OCI-LY7 (cell line): Measurements from ENCODE around the gene HEPN1. TPM values are rescaled to one million over a fixed set of nuclear protein-coding genes. Genes with fewer than 3 reads are reported as not detected.

Experiments used
- BruUV-seq: library from RNA; stranded (reverse); fragments of 400-500 nt; replicated peaks from 2 replicates; lab custom pipeline; 2021; lab: Mats Ljungman, UMichigan
- CTCF ChIA-PET: fragments of 300-600 bp; sonication (Branson Sonifier 250); formaldehyde crosslinking; loops from one replicate; lab custom pipeline; 2022; ENCODE audit warnings: antibody characterized with exemption; ENCODE audit not compliant: unreplicated experiment; lab: Charles Lee
- POLR2A ChIA-PET: fragments of 300-600 bp; sonication (Branson Sonifier 250); formaldehyde crosslinking; loops from one replicate; lab custom pipeline; 2022; ENCODE audit warnings: antibody characterized with exemption; lab: Charles Lee
- DNase-seq: peaks from one replicate; pipeline ENCODE4 v3.0.0-alpha.2; 2015; ENCODE audit warnings: low spot score
- H2AFZ ChIP-seq: fragments of 200-600 bp; sonication (generic), shearing (Covaris generic); 2 replicates; pipeline ENCODE4 v1.6.1; 2014; ENCODE audit warnings: mild to moderate bottlenecking, antibody characterized with exemption, low read length, moderate library complexity
- H3K27ac ChIP-seq: fragments of 200-600 bp; sonication (generic); 2 replicates; pipeline ENCODE4 v1.5.1; 2014; ENCODE audit warnings: mixed run types, low read depth, mild to moderate bottlenecking, moderate library complexity, low read length, inconsistent platforms; ENCODE audit not compliant: poor library complexity, severe bottlenecking
- H3K36me3 ChIP-seq: fragments of 200-600 bp; sonication (generic); 2 replicates; pipeline ENCODE4 v1.6.1; 2014; ENCODE audit warnings: mild to moderate bottlenecking, antibody characterized with exemption, low read length, moderate library complexity, mixed read lengths; ENCODE audit not compliant: insufficient read depth
- H3K4me1 ChIP-seq: fragments of 200-600 bp; sonication (generic); 2 replicates; pipeline ENCODE4 v1.5.1; 2014; ENCODE audit warnings: mild to moderate bottlenecking, low read length; ENCODE audit not compliant: insufficient read depth, poor library complexity, severe bottlenecking
- H3K4me2 ChIP-seq: fragments of 200-600 bp; sonication (generic); 2 replicates; pipeline ENCODE4 v1.6.1; 2014; ENCODE audit warnings: mild to moderate bottlenecking, low read length
- H3K4me3 ChIP-seq: fragments of 200-600 bp; sonication (generic); 2 replicates; pipeline ENCODE4 v1.5.1; 2014; ENCODE audit warnings: mild to moderate bottlenecking, low read depth, low read length; ENCODE audit not compliant: poor library complexity, severe bottlenecking
- H3K79me2 ChIP-seq: fragments of 200-600 bp; sonication (generic); 2 replicates; pipeline ENCODE4 v1.6.1; 2016; ENCODE audit warnings: low read depth, mild to moderate bottlenecking, low read length, moderate library complexity, mixed read lengths; ENCODE audit not compliant: insufficient read depth
- H3K9me2 ChIP-seq: fragments of 200-600 bp; sonication (generic); 2 replicates; pipeline ENCODE4 v1.6.1; 2016; ENCODE audit warnings: mild to moderate bottlenecking, low read length, mixed read lengths; ENCODE audit not compliant: insufficient read depth
- H3K9me3 ChIP-seq: fragments of 200-600 bp; sonication (generic); 2 replicates; pipeline ENCODE4 v1.6.1; 2014; ENCODE audit warnings: mild to moderate bottlenecking, mixed run types, low read length, mixed read lengths
- H4K20me1 ChIP-seq: fragments of 200-600 bp; sonication (generic); 2 replicates; pipeline ENCODE4 v1.6.1; 2014; ENCODE audit warnings: mild to moderate bottlenecking, antibody characterized with exemption, low read length, moderate library complexity, mixed read lengths; ENCODE audit not compliant: insufficient read depth
- CTCF ChIP-seq: fragments of 200-600 bp; sonication (generic); conservative IDR thresholded peaks from 2 replicates; pipeline ENCODE4 v1.5.1; 2014; ENCODE audit warnings: mild to moderate bottlenecking, antibody characterized with exemption, low read length, moderate library complexity, mixed read lengths
- EZH2phosphoT487 ChIP-seq: fragments of 200-600 bp; sonication (generic); IDR thresholded peaks from 2 replicates; pipeline ENCODE4 v1.6.1; 2018; ENCODE audit warnings: low read depth, borderline replicate concordance, mild to moderate bottlenecking, mixed run types, antibody characterized with exemption, low read length, moderate library complexity, mixed read lengths
- intact Hi-C: fragments of 100-400 bp; cut with micrococcal nuclease; formaldehyde crosslinking; loops from one replicate; pipeline ENCODE4 v1.10.0; 2022; ENCODE audit not compliant: unreplicated experiment
- total RNA-seq, 2 experiments: library from RNA; depleted of rRNA in 1 of 2; stranded (reverse); fragments of >200 nt in 1 of 2; shearing (Covaris generic) in 1 of 2; gene quantifications; 2 replicates each; pipeline ENCODE4 v1.2.3, GENCODE V29; 2014 to 2022

Gene HEPN1
- total RNA-seq, 2 experiments from 2014 or later, result not detected

GRCh38 chr11:124879493-124880289 lies 39.4 kb upstream of the HEPN1 start:
- Histone ChIP-seq H3K4me1 (no peaks in the 10 kb centered on the region), H3K79me2 (no peaks in the 10 kb centered on the region), H3K36me3 (no peaks in the 10 kb centered on the region), H3K27ac (no peak overlapping the region), H2AFZ (no peak overlapping the region), H4K20me1 (no peaks in the 10 kb centered on the region), H3K4me3 (no peak overlapping the region), H3K9me2 (no peaks in the 10 kb centered on the region), H3K9me3 (no peaks in the 10 kb centered on the region), H3K4me2 (no peak overlapping the region)
- DNase-seq, result no peak
- BruUV-seq, result no TSS peak
- no peak for TF ChIP-seq CTCF
- TF ChIP-seq EZH2phosphoT487, result no peak
- intact Hi-C loops, result no loop called here
- ChIA-PET POLR2A (interaction anchor here (0.6 kb wide), 1 partner anchor 18 kb away, joined by 4 read pairs; the partner anchor contains the start of gene ROBO4), CTCF (no interaction called here)

GRCh38 chr11:124880290-124880611 lies 38.8 kb upstream of the HEPN1 start:
- Histone ChIP-seq H3K27ac (no peak overlapping the region), H3K4me1 (no peaks in the 10 kb centered on the region), H3K4me3 (no peak overlapping the region), H3K9me2 (no peaks in the 10 kb centered on the region), H3K9me3 (no peaks in the 10 kb centered on the region), H3K36me3 (no peaks in the 10 kb centered on the region), H2AFZ (no peak overlapping the region), H3K4me2 (no peak overlapping the region), H3K79me2 (no peaks in the 10 kb centered on the region), H4K20me1 (no peaks in the 10 kb centered on the region)
- intact Hi-C loops, result no loop called here
- TF ChIP-seq EZH2phosphoT487 (no peak), CTCF (no peak)
- no peak for DNase-seq
- no TSS peak for BruUV-seq
- ChIA-PET POLR2A (no interaction called here), CTCF (no interaction called here)

- POLR2A ChIA-PET, result interaction anchor here (1.5 kb wide), 1 partner anchor 10 kb away, joined by 5 read pairs; no protein-coding TSS in a partner anchor
- Histone ChIP-seq H3K36me3 (no peaks in the 10 kb centered on the region), H3K27ac (no peak overlapping the region), H3K4me1 (no peaks in the 10 kb centered on the region), H2AFZ (no peak overlapping the region), H3K9me3 (no peaks in the 10 kb centered on the region), H3K4me3 (no peak overlapping the region), H3K4me2 (no peak overlapping the region), H4K20me1 (no peaks in the 10 kb centered on the region), H3K79me2 (no peaks in the 10 kb centered on the region), H3K9me2 (no peaks in the 10 kb centered on the region)
- CTCF ChIA-PET, result no interaction called here
- intact Hi-C loops, result no loop called here
- no TSS peak for BruUV-seq
- no peak for TF ChIP-seq CTCF
- TF ChIP-seq EZH2phosphoT487, result no peak
- no peak for DNase-seq
Observed at GRCh38 chr11:124880958-124881357, 38.1 kb upstream of the HEPN1 start.
